HepG2 (cell line): ENCODE measurements around the gene BICDL2. TPM values are rescaled to one million over a fixed set of nuclear protein-coding genes. Genes with fewer than 3 reads are reported as not detected.

Experiments used
- AFF4 ChIP-seq: sonication (generic); formaldehyde crosslinking; IDR thresholded peaks from 2 replicates; pipeline ENCODE4 v1.4.0; 2020; ENCODE audit warnings: missing genetic modification reagents
- AGO1 ChIP-seq: fragments of 200-400 bp; formaldehyde crosslinking; IDR thresholded peaks from 2 replicates; pipeline ENCODE4 v1.6.1; 2017; ENCODE audit warnings: mild to moderate bottlenecking, low read depth, low read length, moderate library complexity; ENCODE audit not compliant: poor library complexity, severe bottlenecking
- AGO2 ChIP-seq: fragments of 200-400 bp; formaldehyde crosslinking; optimal IDR thresholded peaks from 2 replicates; pipeline ENCODE3; 2017; ENCODE audit warnings: mild to moderate bottlenecking, low read depth, low read length, moderate library complexity
- CEBPB ChIP-seq: IDR thresholded peaks from 2 replicates; pipeline ENCODE4 v1.6.1; 2011; ENCODE audit warnings: low read depth, low read length, improper control_type of control experiment, borderline replicate concordance
- FOXA1 ChIP-seq, 2 experiments: fragments of 450-650 bp in 1 of 2; sonication (generic) in 1 of 2; formaldehyde crosslinking in 1 of 2; IDR thresholded peaks; 2 replicates each; pipeline versions ENCODE4 v1.4.0 to v1.6.1; 2016 to 2020; ENCODE audit warnings: missing genetic modification reagents in 1 of 2
- HNF4G ChIP-seq, 2 experiments: sonication (generic) in 1 of 2; formaldehyde crosslinking in 1 of 2; IDR thresholded peaks; 2 replicates each; pipeline versions ENCODE4 v1.4.0 to v1.6.1; 2011 to 2020; ENCODE audit warnings: borderline replicate concordance in 2 of 2, low read depth in 2 of 2, mild to moderate bottlenecking in 2 of 2, low read length in 1 of 2, missing genetic modification reagents in 1 of 2, moderate library complexity in 1 of 2
- KLF15 ChIP-seq: sonication (generic); formaldehyde crosslinking; IDR thresholded peaks from 2 replicates; pipeline ENCODE4 v1.8.1; 2023; ENCODE audit warnings: borderline replicate concordance, mild to moderate bottlenecking, inconsistent platforms, missing genetic modification reagents, mixed read lengths
- NCOA5 ChIP-seq: sonication (generic); formaldehyde crosslinking; IDR thresholded peaks from 2 replicates; pipeline ENCODE4 v1.4.0; 2020; ENCODE audit warnings: missing genetic modification reagents
- NFAT5 ChIP-seq: sonication (generic); formaldehyde crosslinking; IDR thresholded peaks from 2 replicates; pipeline ENCODE4 v1.4.0; 2020; ENCODE audit warnings: missing genetic modification reagents
- SRSF1 ChIP-seq: fragments of 200-400 bp; formaldehyde crosslinking; optimal IDR thresholded peaks from 2 replicates; pipeline ENCODE3; 2017; ENCODE audit warnings: mild to moderate bottlenecking, low read depth, low read length, moderate library complexity
- YEATS2 ChIP-seq: sonication (generic); formaldehyde crosslinking; IDR thresholded peaks from 2 replicates; pipeline ENCODE4 v1.4.0; 2020; ENCODE audit warnings: missing genetic modification reagents, borderline replicate concordance
- ZNF264 ChIP-seq: sonication (generic); formaldehyde crosslinking; IDR thresholded peaks from 2 replicates; pipeline ENCODE4 v1.4.0; 2020; ENCODE audit warnings: missing genetic modification reagents
- ZNF329 ChIP-seq: sonication (generic); formaldehyde crosslinking; IDR thresholded peaks from 2 replicates; pipeline ENCODE4 v1.9.0; 2021; ENCODE audit warnings: low read depth, mild to moderate bottlenecking, missing genetic modification reagents
- ZNF34 ChIP-seq: sonication (generic); formaldehyde crosslinking; IDR thresholded peaks from 2 replicates; pipeline ENCODE4 v1.4.0; 2020; ENCODE audit warnings: mild to moderate bottlenecking, missing genetic modification reagents, borderline replicate concordance
- ZNF468 ChIP-seq: sonication (generic); formaldehyde crosslinking; IDR thresholded peaks from 2 replicates; pipeline ENCODE4 v1.8.0; 2022; ENCODE audit warnings: mild to moderate bottlenecking, moderate library complexity, missing genetic modification reagents
- ZNF572 ChIP-seq: sonication (generic); formaldehyde crosslinking; IDR thresholded peaks from 2 replicates; pipeline ENCODE4 v1.5.1; 2020; ENCODE audit warnings: mild to moderate bottlenecking, missing genetic modification reagents
- ZNF781 ChIP-seq: sonication (generic); formaldehyde crosslinking; IDR thresholded peaks from 2 replicates; pipeline ENCODE4 v1.5.1; 2020; ENCODE audit warnings: borderline replicate concordance, mild to moderate bottlenecking, missing genetic modification reagents; ENCODE audit errors: not compliant biosample characterization
- polyA plus RNA-seq, 8 experiments: library from polyadenylated mRNA; depleted of rRNA in 3 of 8; stranded (reverse) in 7 of 8; unstranded in 1 of 8; fragments of >200 nt; fragmentation: Illumina TruSeq in 4 of 8; extraction: Trizol in 4 of 8; gene quantifications; 2 replicates each; pipeline versions ENCODE4 v1.2.1 to v1.2.3, GENCODE V29; 2011 to 2016; ENCODE audit warnings: low read depth in 4 of 8, missing spikeins in 1 of 8, mixed read lengths in 1 of 8; ENCODE audit not compliant: insufficient read depth in 1 of 8
- total RNA-seq, 5 experiments: library from RNA; depleted of rRNA; stranded (reverse); fragments of >200 nt; fragmentation: Illumina TruSeq; extraction: Trizol; gene quantifications; 2 replicates each; pipeline ENCODE4 v1.2.3, GENCODE V29; 2016; ENCODE audit warnings: low read depth in 1 of 5

Gene BICDL2
- total and polyA plus RNA-seq, 2 of the 13 experiments (the other 11 are each of a cell fraction or from before 2014, with no cell fraction given), result 0.12 TPM; not detected in 1

GRCh38 chr16:3021449-3022207 is 15.1 kb downstream of the BICDL2 start (continued):
- TF ChIP-seq ZNF34 (no peak), KLF15 (CRISPR knock-in tag) (no peak), ZNF264 (no peak), AGO2 (peak; percentile 73), ZNF572 (0 out of 2 replicates have a peak, but pooled peaks have one; percentile 26), AGO1 (peak; percentile 5), ZNF781 (CRISPR knock-in tag) (no peak), ZNF329 (CRISPR knock-in tag) (no peak), CEBPB (no peak), NCOA5 (no peak), FOXA1 (IDR thresholded peaks at IDR 0.05) (no peak), FOXA1 (CRISPR knock-in tag; IDR thresholded peaks at IDR 0.05) (no peak), HNF4G (IDR thresholded peaks at IDR 0.05; ENCODE audit: borderline replicate concordance, low read depth, low read length) (peak; percentile 25; the same call in 1 of the 2 replicates), HNF4G (CRISPR knock-in tag; IDR thresholded peaks at IDR 0.05; ENCODE audit: borderline replicate concordance, low read depth) (no peak), NFAT5 (CRISPR knock-in tag) (no peak), ZNF468 (CRISPR knock-in tag) (0 out of 2 replicates have a peak, but pooled peaks have one; percentile 50), SRSF1 (peak; percentile 47), YEATS2 (no peak), AFF4 (no peak)
